Psoas muscle (tissue), 8 donors: ENCODE results near the gene UCN3. TPM values are rescaled to one million over a fixed set of nuclear protein-coding genes. Genes with fewer than 3 reads are reported as not detected.

Source experiments
- ATAC-seq, 4 donors: fragments of 200-7000 bp; cut with Tn5 transposase; one replicate each; pipeline ENCODE4 v1.9.1; 2020; ENCODE audit warnings: moderate library complexity in 3 of 4, mild to moderate bottlenecking in 2 of 4
- DNase-seq, 2 donors: peaks; one replicate each; pipeline ENCODE4 v3.0.0-alpha.2; 2020
- H3K27ac ChIP-seq: fragments of 200-600 bp; one replicate; pipeline ENCODE4 v1.8.0; 2022
- H3K27me3 ChIP-seq, 3 donors: fragments of 200-600 bp in 1 of 3; one replicate each; pipeline versions ENCODE4 v1.6.1 to v1.8.0; 2013 to 2022; ENCODE audit warnings: low read length in 2 of 3, mild to moderate bottlenecking in 2 of 3, moderate library complexity in 1 of 3; ENCODE audit not compliant: insufficient read depth in 3 of 3
- H3K36me3 ChIP-seq, 2 donors: fragments of 200-600 bp in 1 of 2; one replicate each; pipeline versions ENCODE4 v1.6.1 to v1.8.0; 2013 to 2022; ENCODE audit warnings: low read depth in 1 of 2, mild to moderate bottlenecking in 1 of 2, moderate library complexity in 1 of 2; ENCODE audit not compliant: insufficient read depth in 1 of 2
- H3K4me1 ChIP-seq: fragments of 200-600 bp; one replicate; pipeline ENCODE4 v1.8.0; 2022
- H3K4me3 ChIP-seq: fragments of 200-600 bp; one replicate; pipeline ENCODE4 v1.8.0; 2022; ENCODE audit warnings: mild to moderate bottlenecking
- H3K9me3 ChIP-seq: fragments of 200-600 bp; one replicate; pipeline ENCODE4 v1.8.0; 2022
- WGBS, 3 donors: extraction: QIAGEN DNeasy Blood & Tissue Kit; methylation state at CpG; one replicate each; pipeline versions ENCODE4 v1.1.6 to v1.1.7; 2013; 5-methylcytosine and 5-hydroxymethylcytosine counted together
- intact Hi-C, 2 donors: fragments of 100-400 bp; cut with DNase I; formaldehyde crosslinking; loops; one replicate each; pipeline versions ENCODE4 v1.11.0 to v1.14.2; 2022
- polyA plus RNA-seq, 3 donors: library from polyadenylated mRNA; stranded (reverse); fragments of 200-250 nt; gene quantifications; one replicate each; pipeline ENCODE4 v1.2.3, GENCODE V29; 2013
- total RNA-seq, 4 donors: library from RNA; stranded (reverse); fragmentation: NEBNext Ultra II Directional in 2 of 4; extraction: Animal tissue kit (Norgen Biotek cat#: 25700) in 2 of 4; gene quantifications; one replicate each; pipeline versions ENCODE4 v1.2.1 to v1.2.4, GENCODE V29; 2021 to 2023
- TF ChIP-seq, protein P1 (sequence below): fragments of 200-600 bp; IDR thresholded peaks from one replicate; pipeline ENCODE4 v1.8.0; 2022; ENCODE audit warnings: antibody characterized with exemption
- donor health status: healthy with polysubstance abuse.
- donor health status: DM: no; HTN: no; CAD: no; lungs with moderate emphysema.
- donor health status: Bipolar disorder and iron deficiency.
- donor health status: healthy.
- donor health status: DM: yes; HTN: yes; CAD: no.
- donor health status: DM: no; HTN: no; CAD: no.
- donor health status: DM: no; HTN: no; CAD: no.
- donor health status: DM: yes; HTN: yes; CAD: no.

The UCN3 gene
- total and polyA plus RNA-seq, 7 donors: not detected

GRCh38 chr10:5369362-5370158, 4.8 kb downstream of the UCN3 start:
- Histone ChIP-seq H3K27me3 (peaks cover 0 to 5% (median 3%) of the 10 kb centered on the region in 3 donors), H3K36me3 (no peaks in the 10 kb centered on the region), H3K4me3 (no peak overlapping the region), H3K9me3 (no peaks in the 10 kb centered on the region), H3K27ac (no peak overlapping the region), H3K4me1 (no peaks in the 10 kb centered on the region)
- intact Hi-C loops: no loop called here
- WGBS, 3 donors: 56 to 68% (median 62%) methylated on average over 16 of the region's 16 CpGs
- ATAC-seq (no peak), DNase-seq (no peak)
- TF ChIP-seq, protein P1, sequence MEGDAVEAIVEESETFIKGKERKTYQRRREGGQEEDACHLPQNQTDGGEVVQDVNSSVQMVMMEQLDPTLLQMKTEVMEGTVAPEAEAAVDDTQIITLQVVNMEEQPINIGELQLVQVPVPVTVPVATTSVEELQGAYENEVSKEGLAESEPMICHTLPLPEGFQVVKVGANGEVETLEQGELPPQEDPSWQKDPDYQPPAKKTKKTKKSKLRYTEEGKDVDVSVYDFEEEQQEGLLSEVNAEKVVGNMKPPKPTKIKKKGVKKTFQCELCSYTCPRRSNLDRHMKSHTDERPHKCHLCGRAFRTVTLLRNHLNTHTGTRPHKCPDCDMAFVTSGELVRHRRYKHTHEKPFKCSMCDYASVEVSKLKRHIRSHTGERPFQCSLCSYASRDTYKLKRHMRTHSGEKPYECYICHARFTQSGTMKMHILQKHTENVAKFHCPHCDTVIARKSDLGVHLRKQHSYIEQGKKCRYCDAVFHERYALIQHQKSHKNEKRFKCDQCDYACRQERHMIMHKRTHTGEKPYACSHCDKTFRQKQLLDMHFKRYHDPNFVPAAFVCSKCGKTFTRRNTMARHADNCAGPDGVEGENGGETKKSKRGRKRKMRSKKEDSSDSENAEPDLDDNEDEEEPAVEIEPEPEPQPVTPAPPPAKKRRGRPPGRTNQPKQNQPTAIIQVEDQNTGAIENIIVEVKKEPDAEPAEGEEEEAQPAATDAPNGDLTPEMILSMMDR: no peak

- Histone ChIP-seq H3K36me3 (no peaks in the 10 kb centered on the region), H3K4me3 (no peak overlapping the region), H3K27ac (no peak overlapping the region), H3K27me3 (peaks cover 0 to 2% (median 0%) of the 10 kb centered on the region in 3 donors), H3K4me1 (no peaks in the 10 kb centered on the region), H3K9me3 (no peaks in the 10 kb centered on the region)
- no peak for DNase-seq
- ATAC-seq: no peak
- 76 to 92% (median 87%) methylated on average over 28 of the region's 28 CpGs for WGBS, 3 donors
- intact Hi-C loops: no loop called here
- TF ChIP-seq, protein P1: no peak
Measured at GRCh38 chr10:5370493-5371352, 6.0 kb downstream of the UCN3 start.

DNA sequence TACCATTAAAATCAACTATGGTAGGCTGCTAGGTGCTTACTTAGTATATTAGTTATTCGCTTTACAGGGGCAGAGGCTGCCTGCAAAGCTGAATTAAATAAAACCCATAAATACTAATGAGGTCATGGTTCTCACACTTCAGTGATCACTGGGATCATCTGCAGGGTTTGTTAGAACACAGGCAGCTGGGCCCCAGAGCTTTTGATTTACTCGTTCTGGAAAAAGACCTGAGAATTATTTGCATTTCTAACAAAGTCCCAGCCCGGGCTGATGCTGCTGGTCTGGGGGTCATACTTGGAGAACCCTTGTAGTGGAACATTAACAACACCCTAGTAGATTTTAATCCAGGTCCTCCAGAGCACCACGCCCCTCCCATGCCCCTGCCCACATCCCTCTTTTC, 8.5 kb downstream of the UCN3 start:
- 81 to 90% (median 86%) methylated on average over 4 of the region's 4 CpGs for WGBS, 3 donors
- intact Hi-C loops: no loop called here
- ATAC-seq: no peak
- no peak overlapping the region for H3K4me3 ChIP-seq
- TF ChIP-seq, protein P1: no peak
- H3K27me3 ChIP-seq: no peaks in the 10 kb centered on the region
- DNase-seq: no peak
- no peaks in the 10 kb centered on the region for H3K36me3 ChIP-seq
- H3K4me1 ChIP-seq: no peaks in the 10 kb centered on the region
- no peak overlapping the region for H3K27ac ChIP-seq
- no peaks in the 10 kb centered on the region for H3K9me3 ChIP-seq

GRCh38 chr10:5373891-5374611, 9.3 kb downstream of the UCN3 start:
- TF ChIP-seq, protein P1: no peak
- H3K27me3 ChIP-seq: no peaks in the 10 kb centered on the region
- no peak overlapping the region for H3K4me3 ChIP-seq
- WGBS, 3 donors: 87 to 89% (median 89%) methylated on average over 15 to 19 of the region's 22 CpGs
- no peaks in the 10 kb centered on the region for H3K36me3 ChIP-seq
- intact Hi-C loops: no loop called here
- H3K4me1 ChIP-seq: no peaks in the 10 kb centered on the region
- no peaks in the 10 kb centered on the region for H3K9me3 ChIP-seq
- ATAC-seq: no peak
- H3K27ac ChIP-seq: no peak overlapping the region
- DNase-seq: no peak
